OCI-LY7 (cell line): Measurements from ENCODE around the gene LILRA5. TPM values are rescaled to one million over a fixed set of nuclear protein-coding genes. Genes with fewer than 3 reads are reported as not detected.

ENCODE experiments used
- BruUV-seq: library from RNA; stranded (reverse); fragments of 400-500 nt; replicated peaks from 2 replicates; lab custom pipeline; 2021; lab: Mats Ljungman, UMichigan
- CTCF ChIA-PET: fragments of 300-600 bp; sonication (Branson Sonifier 250); formaldehyde crosslinking; loops from one replicate; lab custom pipeline; 2022; ENCODE audit warnings: antibody characterized with exemption; ENCODE audit not compliant: unreplicated experiment; lab: Charles Lee
- POLR2A ChIA-PET: fragments of 300-600 bp; sonication (Branson Sonifier 250); formaldehyde crosslinking; loops from one replicate; lab custom pipeline; 2022; ENCODE audit warnings: antibody characterized with exemption; lab: Charles Lee
- DNase-seq: peaks from one replicate; pipeline ENCODE4 v3.0.0-alpha.2; 2015; ENCODE audit warnings: low spot score
- H2AFZ ChIP-seq: fragments of 200-600 bp; sonication (generic), shearing (Covaris generic); 2 replicates; pipeline ENCODE4 v1.6.1; 2014; ENCODE audit warnings: mild to moderate bottlenecking, antibody characterized with exemption, low read length, moderate library complexity
- H3K27ac ChIP-seq: fragments of 200-600 bp; sonication (generic); 2 replicates; pipeline ENCODE4 v1.5.1; 2014; ENCODE audit warnings: mixed run types, low read depth, mild to moderate bottlenecking, moderate library complexity, low read length, inconsistent platforms; ENCODE audit not compliant: poor library complexity, severe bottlenecking
- H3K36me3 ChIP-seq: fragments of 200-600 bp; sonication (generic); 2 replicates; pipeline ENCODE4 v1.6.1; 2014; ENCODE audit warnings: mild to moderate bottlenecking, antibody characterized with exemption, low read length, moderate library complexity, mixed read lengths; ENCODE audit not compliant: insufficient read depth
- H3K4me1 ChIP-seq: fragments of 200-600 bp; sonication (generic); 2 replicates; pipeline ENCODE4 v1.5.1; 2014; ENCODE audit warnings: mild to moderate bottlenecking, low read length; ENCODE audit not compliant: insufficient read depth, poor library complexity, severe bottlenecking
- H3K4me2 ChIP-seq: fragments of 200-600 bp; sonication (generic); 2 replicates; pipeline ENCODE4 v1.6.1; 2014; ENCODE audit warnings: mild to moderate bottlenecking, low read length
- H3K4me3 ChIP-seq: fragments of 200-600 bp; sonication (generic); 2 replicates; pipeline ENCODE4 v1.5.1; 2014; ENCODE audit warnings: mild to moderate bottlenecking, low read depth, low read length; ENCODE audit not compliant: poor library complexity, severe bottlenecking
- H3K79me2 ChIP-seq: fragments of 200-600 bp; sonication (generic); 2 replicates; pipeline ENCODE4 v1.6.1; 2016; ENCODE audit warnings: low read depth, mild to moderate bottlenecking, low read length, moderate library complexity, mixed read lengths; ENCODE audit not compliant: insufficient read depth
- H3K9me2 ChIP-seq: fragments of 200-600 bp; sonication (generic); 2 replicates; pipeline ENCODE4 v1.6.1; 2016; ENCODE audit warnings: mild to moderate bottlenecking, low read length, mixed read lengths; ENCODE audit not compliant: insufficient read depth
- H3K9me3 ChIP-seq: fragments of 200-600 bp; sonication (generic); 2 replicates; pipeline ENCODE4 v1.6.1; 2014; ENCODE audit warnings: mild to moderate bottlenecking, mixed run types, low read length, mixed read lengths
- H4K20me1 ChIP-seq: fragments of 200-600 bp; sonication (generic); 2 replicates; pipeline ENCODE4 v1.6.1; 2014; ENCODE audit warnings: mild to moderate bottlenecking, antibody characterized with exemption, low read length, moderate library complexity, mixed read lengths; ENCODE audit not compliant: insufficient read depth
- EZH2phosphoT487 ChIP-seq: fragments of 200-600 bp; sonication (generic); IDR thresholded peaks from 2 replicates; pipeline ENCODE4 v1.6.1; 2018; ENCODE audit warnings: low read depth, borderline replicate concordance, mild to moderate bottlenecking, mixed run types, antibody characterized with exemption, low read length, moderate library complexity, mixed read lengths
- intact Hi-C: fragments of 100-400 bp; cut with micrococcal nuclease; formaldehyde crosslinking; loops from one replicate; pipeline ENCODE4 v1.10.0; 2022; ENCODE audit not compliant: unreplicated experiment
- total RNA-seq, 2 experiments: library from RNA; depleted of rRNA in 1 of 2; stranded (reverse); fragments of >200 nt in 1 of 2; shearing (Covaris generic) in 1 of 2; gene quantifications; 2 replicates each; pipeline ENCODE4 v1.2.3, GENCODE V29; 2014 to 2022
- TF ChIP-seq, protein P1 (sequence below): fragments of 200-600 bp; sonication (generic); conservative IDR thresholded peaks from 2 replicates; pipeline ENCODE4 v1.5.1; 2014; ENCODE audit warnings: mild to moderate bottlenecking, antibody characterized with exemption, low read length, moderate library complexity, mixed read lengths

LILRA5 gene
- total RNA-seq, 2 experiments from 2014 or later, result not detected

DNA sequence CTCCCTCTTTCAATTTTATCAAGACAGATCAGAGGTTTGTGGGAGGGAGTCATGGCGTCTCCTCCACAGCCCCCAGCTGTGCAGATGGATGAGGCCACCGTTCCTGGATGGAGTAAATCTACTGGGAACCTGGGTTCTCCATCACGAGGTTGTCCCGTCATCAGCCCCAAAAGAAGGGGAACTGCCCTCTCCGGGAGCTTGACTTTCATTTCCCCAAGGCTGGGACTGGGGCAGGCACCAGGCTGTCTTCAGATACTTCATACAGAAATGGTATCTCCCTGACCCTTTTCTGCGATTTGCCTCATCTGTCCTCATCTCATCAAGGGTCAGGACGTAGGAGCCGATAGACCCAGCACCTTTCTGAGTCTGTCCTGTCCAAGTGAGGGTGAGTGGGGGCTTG is 41.9 kb downstream of the LILRA5 start:
- Histone ChIP-seq H2AFZ (no peak overlapping the region), H3K9me3 (no peaks in the 10 kb centered on the region), H3K79me2 (no peaks in the 10 kb centered on the region), H3K4me2 (no peak overlapping the region), H3K9me2 (no peaks in the 10 kb centered on the region), H3K27ac (no peak overlapping the region), H3K4me3 (no peak overlapping the region), H3K4me1 (no peaks in the 10 kb centered on the region), H4K20me1 (no peaks in the 10 kb centered on the region), H3K36me3 (no peaks in the 10 kb centered on the region)
- intact Hi-C loops, result no loop called here
- TF ChIP-seq, protein P1, sequence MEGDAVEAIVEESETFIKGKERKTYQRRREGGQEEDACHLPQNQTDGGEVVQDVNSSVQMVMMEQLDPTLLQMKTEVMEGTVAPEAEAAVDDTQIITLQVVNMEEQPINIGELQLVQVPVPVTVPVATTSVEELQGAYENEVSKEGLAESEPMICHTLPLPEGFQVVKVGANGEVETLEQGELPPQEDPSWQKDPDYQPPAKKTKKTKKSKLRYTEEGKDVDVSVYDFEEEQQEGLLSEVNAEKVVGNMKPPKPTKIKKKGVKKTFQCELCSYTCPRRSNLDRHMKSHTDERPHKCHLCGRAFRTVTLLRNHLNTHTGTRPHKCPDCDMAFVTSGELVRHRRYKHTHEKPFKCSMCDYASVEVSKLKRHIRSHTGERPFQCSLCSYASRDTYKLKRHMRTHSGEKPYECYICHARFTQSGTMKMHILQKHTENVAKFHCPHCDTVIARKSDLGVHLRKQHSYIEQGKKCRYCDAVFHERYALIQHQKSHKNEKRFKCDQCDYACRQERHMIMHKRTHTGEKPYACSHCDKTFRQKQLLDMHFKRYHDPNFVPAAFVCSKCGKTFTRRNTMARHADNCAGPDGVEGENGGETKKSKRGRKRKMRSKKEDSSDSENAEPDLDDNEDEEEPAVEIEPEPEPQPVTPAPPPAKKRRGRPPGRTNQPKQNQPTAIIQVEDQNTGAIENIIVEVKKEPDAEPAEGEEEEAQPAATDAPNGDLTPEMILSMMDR, result no peak
- no peak for TF ChIP-seq EZH2phosphoT487
- no peak for DNase-seq
- CTCF ChIA-PET, result no interaction called here
- POLR2A ChIA-PET, result no interaction called here
- no TSS peak for BruUV-seq

DNA sequence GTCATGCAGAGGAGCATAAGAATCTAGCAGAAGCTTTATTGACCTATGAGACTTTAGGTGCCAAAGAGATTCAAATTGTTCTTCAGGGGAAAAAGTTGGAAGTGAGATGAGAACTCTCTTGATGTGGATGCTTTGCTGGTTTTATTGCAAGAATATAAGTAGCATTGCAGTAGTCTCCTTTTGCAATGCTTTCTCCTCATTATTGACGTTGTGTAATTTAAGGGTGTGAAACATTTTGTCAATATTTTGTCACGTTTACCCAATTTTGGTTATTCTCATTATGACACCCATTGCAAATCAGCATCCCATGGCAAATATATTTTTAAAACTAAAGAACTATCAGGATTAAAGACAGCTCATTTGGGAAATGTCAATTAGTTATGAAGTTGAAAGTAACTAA is 44.0 kb downstream of the LILRA5 start:
- TF ChIP-seq, protein P1, result no peak
- TF ChIP-seq EZH2phosphoT487, result no peak
- CTCF ChIA-PET, result no interaction called here
- POLR2A ChIA-PET, result no interaction called here

DNA sequence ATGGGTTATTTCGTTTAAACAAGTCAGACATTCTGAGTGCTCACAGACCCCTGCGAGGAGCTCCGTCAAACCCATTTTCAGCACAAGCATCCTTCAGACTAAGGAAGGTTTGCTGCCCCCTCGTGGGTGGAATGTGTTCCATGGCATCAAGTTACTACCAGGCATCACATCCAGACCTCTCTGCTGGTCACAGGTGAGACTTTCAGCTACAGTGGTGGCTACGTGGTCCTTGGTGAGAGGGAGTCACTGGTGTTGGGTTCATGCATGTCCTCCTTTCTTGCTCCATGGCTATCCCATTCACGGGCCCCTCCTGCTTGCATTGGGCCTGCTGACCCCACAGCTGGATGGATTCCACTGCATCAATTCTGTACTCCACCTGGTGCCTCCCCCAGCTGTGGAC is 46.8 kb downstream of the LILRA5 start:
- CTCF ChIA-PET, result no interaction called here
- no peaks in the 10 kb centered on the region for H3K9me3 ChIP-seq
- DNase-seq, result peak; percentile 69
- no peaks in the 10 kb centered on the region for H3K4me1 ChIP-seq
- no peaks in the 10 kb centered on the region for H3K9me2 ChIP-seq
- no peak overlapping the region for H3K27ac ChIP-seq
- no peak overlapping the region for H3K4me3 ChIP-seq
- intact Hi-C loops, result no loop called here
- no TSS peak for BruUV-seq
- no peaks in the 10 kb centered on the region for H4K20me1 ChIP-seq
- no peak overlapping the region for H3K4me2 ChIP-seq
- H2AFZ ChIP-seq, result no peak overlapping the region
- no peaks in the 10 kb centered on the region for H3K36me3 ChIP-seq
- TF ChIP-seq, protein P1, result peak; percentile 94
- no peak for TF ChIP-seq EZH2phosphoT487
- POLR2A ChIA-PET, result no interaction called here
- no peaks in the 10 kb centered on the region for H3K79me2 ChIP-seq

More for the DNA sequence above, 44.0 kb downstream of the LILRA5 start:
- no peaks in the 10 kb centered on the region for H3K79me2 ChIP-seq
- no peaks in the 10 kb centered on the region for H3K9me3 ChIP-seq
- H3K4me2 ChIP-seq, result no peak overlapping the region
- intact Hi-C loops, result no loop called here
- H2AFZ ChIP-seq, result no peak overlapping the region
- H3K27ac ChIP-seq, result no peak overlapping the region
- DNase-seq, result no peak
- BruUV-seq, result no TSS peak
- no peak overlapping the region for H3K4me3 ChIP-seq
- H3K4me1 ChIP-seq, result no peaks in the 10 kb centered on the region
- H3K36me3 ChIP-seq, result no peaks in the 10 kb centered on the region
- no peaks in the 10 kb centered on the region for H4K20me1 ChIP-seq
- no peaks in the 10 kb centered on the region for H3K9me2 ChIP-seq
